ACC112 (cell line): ENCODE results near the gene PCNX3.
"Not testable (repeated sequence)": the region's sequence is repeated elsewhere in the genome, so short reads cannot be mapped to it uniquely, and the experiment has no call there.

Experiments used
- H2AFZ ChIP-seq: fragments of 200-600 bp; sonication (generic); one replicate; pipeline ENCODE4 v1.6.0; 2017; ENCODE audit warnings: antibody characterized with exemption, low read length; ENCODE audit not compliant: unreplicated experiment
- H3K27ac ChIP-seq: fragments of 200-600 bp; sonication (generic); 2 replicates; pipeline ENCODE4 v1.5.1; 2014; ENCODE audit warnings: low read depth, mild to moderate bottlenecking, antibody characterized with exemption, low read length, moderate library complexity
- H3K27me3 ChIP-seq: fragments of 200-600 bp; sonication (generic); 2 replicates; pipeline ENCODE4 v1.6.1; 2014; ENCODE audit warnings: mild to moderate bottlenecking, antibody characterized with exemption, low read length, moderate library complexity, mixed read lengths; ENCODE audit not compliant: insufficient read depth
- H3K36me3 ChIP-seq: fragments of 200-600 bp; sonication (generic); 2 replicates; pipeline ENCODE4 v1.6.1; 2016; ENCODE audit warnings: mild to moderate bottlenecking, antibody characterized with exemption, low read length, moderate library complexity, mixed read lengths; ENCODE audit not compliant: insufficient read depth
- H3K4me1 ChIP-seq: fragments of 200-600 bp; sonication (generic); one replicate; pipeline ENCODE4 v1.6.1; 2016; ENCODE audit warnings: low read length, mixed read lengths; ENCODE audit not compliant: insufficient read depth, unreplicated experiment, control insufficient read depth
- H3K4me3 ChIP-seq: fragments of 200-600 bp; sonication (generic); 2 replicates; pipeline ENCODE4 v1.5.1; 2014; ENCODE audit warnings: mild to moderate bottlenecking, low read depth, low read length
- H3K79me2 ChIP-seq: fragments of 200-600 bp; sonication (generic); one replicate; pipeline ENCODE4 v1.6.0; 2016; ENCODE audit warnings: low read length; ENCODE audit not compliant: control insufficient read depth, unreplicated experiment, insufficient read depth

The PCNX3 gene

GRCh38 chr11:65634440-65634839 lies 18.9 kb downstream of the PCNX3 start:
- Histone ChIP-seq H3K27me3 (no peaks in the 10 kb centered on the region), H3K4me3 (no peak overlapping the region), H2AFZ (no peak overlapping the region), H3K4me1 (peaks cover 14% of the 10 kb centered on the region), H3K36me3 (peaks cover 14% of the 10 kb centered on the region; the same call in 1 of the 2 replicates), H3K27ac (no peak overlapping the region), H3K79me2 (peaks cover 4% of the 10 kb centered on the region)

- Histone ChIP-seq H3K4me3 (no peak overlapping the region), H2AFZ (no peak overlapping the region), H3K36me3 (peaks cover 14% of the 10 kb centered on the region; the same call in 1 of the 2 replicates), H3K79me2 (peaks cover 10% of the 10 kb centered on the region), H3K27me3 (no peaks in the 10 kb centered on the region), H3K27ac (no peak overlapping the region), H3K4me1 (peaks cover 21% of the 10 kb centered on the region)
Observed at GRCh38 chr11:65634905-65635731, 19.5 kb downstream of the PCNX3 start.

- no peak overlapping the region for H2AFZ ChIP-seq
- H3K27ac ChIP-seq: no peak overlapping the region
- H3K27me3 ChIP-seq: no peaks in the 10 kb centered on the region
- peaks cover 27% of the 10 kb centered on the region for H3K4me1 ChIP-seq
- H3K4me3 ChIP-seq: no peak overlapping the region
- peaks cover 14% of the 10 kb centered on the region; the same call in 1 of the 2 replicates for H3K36me3 ChIP-seq
- peaks cover 10% of the 10 kb centered on the region for H3K79me2 ChIP-seq
Observed at GRCh38 chr11:65636108-65637031, 20.8 kb downstream of the PCNX3 start.

- Histone ChIP-seq H3K36me3 (peaks cover 18% of the 10 kb centered on the region; the same call in 1 of the 2 replicates), H3K27me3 (no peaks in the 10 kb centered on the region), H2AFZ (no peak overlapping the region), H3K79me2 (peaks cover 10% of the 10 kb centered on the region), H3K4me1 (peaks cover 27% of the 10 kb centered on the region), H3K27ac (no peak overlapping the region), H3K4me3 (peak overlapping the region; percentile 84; the same call in 1 of the 2 replicates)
Observed at GRCh38 chr11:65637032-65637557, 21.5 kb downstream of the PCNX3 start.

GRCh38 chr11:65637794-65638419 lies 22.3 kb downstream of the PCNX3 start, which contains the start of gene SIPA1:
Gene SIPA1 (plus strand): TSS chr11:65638101. CDS start chr11:65640922, 2,821 bp downstream.
- Histone ChIP-seq H3K4me3 (peak within 1 kb of the TSS; percentile 84), H3K36me3 (peaks cover 18% of the 10 kb centered on the region; the same call in 1 of the 2 replicates), H3K27me3 (no peaks in the 10 kb centered on the region), H2AFZ (no peak within 1 kb of the TSS), H3K27ac (peak within 1 kb of the TSS; percentile 45; the same call in 1 of the 2 replicates), H3K4me1 (peaks cover 27% of the 10 kb centered on the region), H3K79me2 (peaks cover 10% of the 10 kb centered on the region)

GRCh38 chr11:65639228-65639597 lies 23.6 kb downstream of the PCNX3 start:
- peaks cover 34% of the 10 kb centered on the region for H3K4me1 ChIP-seq
- not testable (repeated sequence) for H3K27ac ChIP-seq, H2AFZ ChIP-seq, H3K27me3 ChIP-seq
- peaks cover 10% of the 10 kb centered on the region for H3K79me2 ChIP-seq
- H3K4me3 ChIP-seq: peak overlapping the region; percentile 84; the same call in 1 of the 2 replicates
- H3K36me3 ChIP-seq: peaks cover 18% of the 10 kb centered on the region; the same call in 1 of the 2 replicates

- Histone ChIP-seq H3K4me1 (peaks cover 34% of the 10 kb centered on the region), H3K4me3 (no peak overlapping the region), H2AFZ (no peak overlapping the region), H3K36me3 (peaks cover 13% of the 10 kb centered on the region; the same call in 1 of the 2 replicates), H3K79me2 (peaks cover 10% of the 10 kb centered on the region), H3K27me3 (no peaks in the 10 kb centered on the region), H3K27ac (no peak overlapping the region)
Observed at GRCh38 chr11:65639623-65640482, 24.3 kb downstream of the PCNX3 start.

GRCh38 chr11:65640483-65641296 lies 25.1 kb downstream of the PCNX3 start:
- H3K4me1 ChIP-seq: peaks cover 37% of the 10 kb centered on the region
- peaks cover 10% of the 10 kb centered on the region for H3K79me2 ChIP-seq
- no peak overlapping the region for H3K27ac ChIP-seq
- H3K27me3 ChIP-seq: no peaks in the 10 kb centered on the region
- H3K4me3 ChIP-seq: no peak overlapping the region
- H3K36me3 ChIP-seq: peaks cover 11% of the 10 kb centered on the region; the same call in 1 of the 2 replicates
- no peak overlapping the region for H2AFZ ChIP-seq
